Nephron progenitor cell (in vitro differentiated cells): Measurements from ENCODE around the gene BEGAIN.

ENCODE experiments used
- DNase-seq: peaks from one replicate; pipeline ENCODE4 v3.0.0; 2021
- H3K27ac Mint-ChIP-seq: 2 replicates; pipeline ENCODE4 v1.8.0; 2021; ENCODE audit warnings: mild to moderate bottlenecking, moderate library complexity, mixed read lengths
- H3K27me3 Mint-ChIP-seq: 2 replicates; pipeline ENCODE4 v1.8.0; 2021; ENCODE audit warnings: mild to moderate bottlenecking, low read depth, mixed read lengths; ENCODE audit not compliant: poor library complexity
- H3K36me3 Mint-ChIP-seq: 2 replicates; pipeline ENCODE4 v1.8.0; 2021; ENCODE audit warnings: low read depth, mixed read lengths
- H3K4me1 Mint-ChIP-seq: 2 replicates; pipeline ENCODE4 v1.8.0; 2021; ENCODE audit warnings: mixed read lengths
- H3K4me3 Mint-ChIP-seq: 2 replicates; pipeline ENCODE4 v1.8.0; 2021; ENCODE audit warnings: mild to moderate bottlenecking, moderate library complexity, mixed read lengths
- H3K9me3 Mint-ChIP-seq: 2 replicates; pipeline ENCODE4 v1.8.0; 2021; ENCODE audit warnings: mild to moderate bottlenecking, moderate library complexity, mixed read lengths
- CTCF ChIP-seq: fragments of 200-600 bp; sonication (generic); IDR thresholded peaks from 2 replicates; pipeline ENCODE4 v1.5.0; 2021; ENCODE audit warnings: antibody characterized with exemption

The BEGAIN gene

GRCh38 chr14:100487304-100487703, 99.9 kb downstream of the BEGAIN start:
- Mint-ChIP-seq H3K27ac (no peak overlapping the region), H3K9me3 (no peaks in the 10 kb centered on the region), H3K4me1 (peaks cover 6% of the 10 kb centered on the region), H3K4me3 (no peak overlapping the region), H3K27me3 (peaks cover 8% of the 10 kb centered on the region), H3K36me3 (no peaks in the 10 kb centered on the region)
- no peak for TF ChIP-seq CTCF
- no peak for DNase-seq
